Mesendoderm (in vitro differentiated cells): ENCODE results near the gene HAUS2. TPM values are rescaled to one million over a fixed set of nuclear protein-coding genes. Genes with fewer than 3 reads are reported as not detected.

ENCODE experiments used
- DNase-seq: peaks from one replicate; pipeline ENCODE4 v3.0.0; 2013
- H2AK5ac ChIP-seq: 2 replicates; pipeline ENCODE4 v1.6.1; 2013; ENCODE audit warnings: low read length, inconsistent platforms
- H2BK120ac ChIP-seq: 2 replicates; pipeline ENCODE4 v1.6.1; 2013; ENCODE audit warnings: low read depth, mild to moderate bottlenecking, low read length, moderate library complexity, mixed read lengths
- H2BK15ac ChIP-seq: replicated peaks from 2 replicates; pipeline ENCODE4 v1.6.1; 2013; ENCODE audit warnings: low read depth, mild to moderate bottlenecking, moderate library complexity
- H2BK5ac ChIP-seq: 2 replicates; pipeline ENCODE4 v1.6.1; 2013; ENCODE audit warnings: low read length, inconsistent platforms
- H3K18ac ChIP-seq: 2 replicates; pipeline ENCODE4 v1.6.1; 2013; ENCODE audit warnings: mild to moderate bottlenecking, low read length, mixed read lengths
- H3K23ac ChIP-seq: one replicate; pipeline ENCODE4 v1.6.1; 2013; ENCODE audit warnings: low read length
- H3K27ac ChIP-seq: 2 replicates; pipeline ENCODE4 v1.5.1; 2013; ENCODE audit warnings: low read depth, mild to moderate bottlenecking, inconsistent platforms, low read length, moderate library complexity
- H3K27me3 ChIP-seq: 2 replicates; pipeline ENCODE4 v1.6.1; 2013; ENCODE audit warnings: low read length, control low read depth, mild to moderate bottlenecking, inconsistent platforms; ENCODE audit not compliant: insufficient read depth, poor library complexity
- H3K36me3 ChIP-seq: 2 replicates; pipeline ENCODE4 v1.6.1; 2013; ENCODE audit warnings: low read length, inconsistent platforms; ENCODE audit not compliant: control insufficient read depth, insufficient read depth
- H3K4ac ChIP-seq: one replicate; pipeline ENCODE4 v1.6.1; 2013; ENCODE audit warnings: low read depth, mild to moderate bottlenecking, low read length, moderate library complexity
- H3K4me1 ChIP-seq: 2 replicates; pipeline ENCODE4 v1.6.1; 2013; ENCODE audit warnings: low read depth, low read length, inconsistent platforms; ENCODE audit not compliant: control insufficient read depth
- H3K4me2 ChIP-seq: 2 replicates; pipeline ENCODE4 v1.6.1; 2013; ENCODE audit warnings: low read length
- H3K4me3 ChIP-seq: 2 replicates; pipeline ENCODE4 v1.5.1; 2013; ENCODE audit warnings: mild to moderate bottlenecking, low read length
- H3K56ac ChIP-seq: one replicate; pipeline ENCODE4 v1.6.1; 2013; ENCODE audit warnings: low read length
- H3K79me1 ChIP-seq: 2 replicates; pipeline ENCODE4 v1.6.1; 2013; ENCODE audit warnings: low read length, inconsistent platforms
- H3K79me2 ChIP-seq: 2 replicates; pipeline ENCODE4 v1.6.1; 2013; ENCODE audit warnings: mild to moderate bottlenecking, low read length; ENCODE audit not compliant: control insufficient read depth, insufficient read depth
- H3K9ac ChIP-seq: 2 replicates; pipeline ENCODE4 v1.6.1; 2013; ENCODE audit warnings: low read length, inconsistent platforms
- H4K5ac ChIP-seq: one replicate; pipeline ENCODE4 v1.6.1; 2013; ENCODE audit warnings: low read length
- H4K8ac ChIP-seq: one replicate; pipeline ENCODE4 v1.6.1; 2013; ENCODE audit warnings: low read depth, mild to moderate bottlenecking, control low read depth, low read length, moderate library complexity
- WGBS: extraction: QIAGEN DNeasy Blood & Tissue Kit; methylation state at CpG from one replicate; pipeline ENCODE4 v1.1.7; 2013; ENCODE audit warnings: low lambda C conversion rate, missing lambda C conversion rate; ENCODE audit not compliant: insufficient coverage; ENCODE audit errors: extremely low coverage; 5-methylcytosine and 5-hydroxymethylcytosine counted together
- polyA plus RNA-seq, 2 experiments: library from polyadenylated mRNA; stranded (reverse); fragments of 200-250 nt; gene quantifications; one replicate each; pipeline ENCODE4 v1.2.3, GENCODE V29; 2013

The HAUS2 gene
- 22.2 TPM for polyA plus RNA-seq (2013, experiment 1 of 2)
- polyA plus RNA-seq (2013, experiment 2 of 2): 20.1 TPM

- H3K79me2 ChIP-seq: peaks cover 22% of the 10 kb centered on the region
- H2BK5ac ChIP-seq: peak within 1 kb of the TSS; percentile 67
- peak within 1 kb of the TSS; percentile 99 for H3K9ac ChIP-seq
- no peak within 1 kb of the TSS for H3K4ac ChIP-seq
- peak within 1 kb of the TSS; percentile 34 for H3K18ac ChIP-seq
- peak within 1 kb of the TSS; percentile 88 for H3K4me2 ChIP-seq
- H2AK5ac ChIP-seq: no peak within 1 kb of the TSS
- no peak within 1 kb of the TSS for H2BK120ac ChIP-seq
- peak; percentile 93 for DNase-seq
- no peak within 1 kb of the TSS for H4K8ac ChIP-seq
- H3K27ac ChIP-seq: peak within 1 kb of the TSS; percentile 20
- no peak within 1 kb of the TSS for H4K5ac ChIP-seq
- peak within 1 kb of the TSS; percentile 100 for H3K4me3 ChIP-seq
- no peaks in the 10 kb centered on the region for H3K27me3 ChIP-seq
- H3K79me1 ChIP-seq: peaks cover 13% of the 10 kb centered on the region
- peaks cover 5% of the 10 kb centered on the region for H3K4me1 ChIP-seq
- H3K36me3 ChIP-seq: no peaks in the 10 kb centered on the region
- peak within 1 kb of the TSS; percentile 99 for H3K56ac ChIP-seq
- no peak within 1 kb of the TSS for H2BK15ac ChIP-seq
- WGBS: no CpG with 5 or more reads among the region's 71 CpGs
- no peak within 1 kb of the TSS for H3K23ac ChIP-seq
Measured at GRCh38 chr15:42548249-42549031, at the start of gene HAUS2, which contains the start of gene LRRC57. TSS of gene HAUS2 (plus strand) at chr15:42548838. CDS start at chr15:42548873, 35 bp downstream. TSS of gene LRRC57 (minus strand) at chr15:42548793. CDS start at chr15:42548434, 359 bp downstream.

- H3K27ac ChIP-seq: no peak overlapping the region
- H2BK120ac ChIP-seq: no peak overlapping the region
- no peak overlapping the region for H3K4me3 ChIP-seq
- no peak overlapping the region for H4K5ac ChIP-seq
- no CpG with 5 or more reads among the region's 12 CpGs for WGBS
- no peak overlapping the region for H2BK15ac ChIP-seq
- peaks cover 6% of the 10 kb centered on the region for H3K79me2 ChIP-seq
- no peaks in the 10 kb centered on the region for H3K27me3 ChIP-seq
- H3K36me3 ChIP-seq: no peaks in the 10 kb centered on the region
- H3K4me1 ChIP-seq: no peaks in the 10 kb centered on the region
- H3K4me2 ChIP-seq: no peak overlapping the region
- no peak overlapping the region for H3K4ac ChIP-seq
- no peak overlapping the region for H4K8ac ChIP-seq
- no peak overlapping the region for H3K18ac ChIP-seq
- H3K79me1 ChIP-seq: peaks cover 6% of the 10 kb centered on the region
- no peak overlapping the region for H3K9ac ChIP-seq
- DNase-seq: no peak
- no peak overlapping the region for H3K56ac ChIP-seq
- H2BK5ac ChIP-seq: no peak overlapping the region
- no peak overlapping the region for H2AK5ac ChIP-seq
- no peak overlapping the region for H3K23ac ChIP-seq
Measured at GRCh38 chr15:42499858-42500609, 48.6 kb upstream of the HAUS2 start.

GRCh38 chr15:42502477-42502876 lies 46.2 kb upstream of the HAUS2 start:
- no CpG with 5 or more reads among the region's 4 CpGs for WGBS

GRCh38 chr15:42503825-42504224 lies 44.8 kb upstream of the HAUS2 start:
- peaks cover 9% of the 10 kb centered on the region for H3K79me1 ChIP-seq
- WGBS: 100% methylated on average over 1 of the region's 1 CpG
- H3K56ac ChIP-seq: no peak overlapping the region
- no peak overlapping the region for H3K9ac ChIP-seq
- no peak overlapping the region for H2BK120ac ChIP-seq
- no peak overlapping the region for H2BK15ac ChIP-seq
- no peaks in the 10 kb centered on the region for H3K36me3 ChIP-seq
- no peak overlapping the region for H3K4me3 ChIP-seq
- no peak overlapping the region for H3K18ac ChIP-seq
- H3K4ac ChIP-seq: no peak overlapping the region
- H4K5ac ChIP-seq: no peak overlapping the region
- no peak overlapping the region for H2AK5ac ChIP-seq
- peaks cover 3% of the 10 kb centered on the region for H3K79me2 ChIP-seq
- no peaks in the 10 kb centered on the region for H3K4me1 ChIP-seq
- no peak overlapping the region for H4K8ac ChIP-seq
- DNase-seq: no peak
- H3K23ac ChIP-seq: no peak overlapping the region
- no peak overlapping the region for H3K4me2 ChIP-seq
- no peaks in the 10 kb centered on the region for H3K27me3 ChIP-seq
- no peak overlapping the region for H3K27ac ChIP-seq
- H2BK5ac ChIP-seq: no peak overlapping the region

More at GRCh38 chr15:42502477-42502876, 46.2 kb upstream of the HAUS2 start:
- Histone ChIP-seq H4K5ac (no peak overlapping the region), H3K27me3 (no peaks in the 10 kb centered on the region), H3K4me1 (no peaks in the 10 kb centered on the region), H3K9ac (no peak overlapping the region), H3K23ac (no peak overlapping the region), H3K4me2 (no peak overlapping the region), H3K4ac (no peak overlapping the region), H4K8ac (no peak overlapping the region), H2BK15ac (no peak overlapping the region), H3K79me2 (peaks cover 2% of the 10 kb centered on the region), H2AK5ac (no peak overlapping the region), H3K18ac (no peak overlapping the region), H3K56ac (no peak overlapping the region), H3K36me3 (no peaks in the 10 kb centered on the region), H3K4me3 (no peak overlapping the region), H3K27ac (no peak overlapping the region), H2BK5ac (no peak overlapping the region), H3K79me1 (peaks cover 5% of the 10 kb centered on the region), H2BK120ac (no peak overlapping the region)
- DNase-seq: no peak

GRCh38 chr15:42504631-42505030 lies 44.0 kb upstream of the HAUS2 start:
- H3K79me1 ChIP-seq: peaks cover 10% of the 10 kb centered on the region
- H2AK5ac ChIP-seq: no peak overlapping the region
- no peaks in the 10 kb centered on the region for H3K4me1 ChIP-seq
- H2BK5ac ChIP-seq: no peak overlapping the region
- H3K4me2 ChIP-seq: no peak overlapping the region
- no peaks in the 10 kb centered on the region for H3K36me3 ChIP-seq
- H4K8ac ChIP-seq: no peak overlapping the region
- no peak for DNase-seq
- no peak overlapping the region for H2BK15ac ChIP-seq
- no peak overlapping the region for H3K27ac ChIP-seq
- peaks cover 4% of the 10 kb centered on the region for H3K79me2 ChIP-seq
- H2BK120ac ChIP-seq: no peak overlapping the region
- H3K4me3 ChIP-seq: no peak overlapping the region
- no peaks in the 10 kb centered on the region for H3K27me3 ChIP-seq
- no peak overlapping the region for H3K18ac ChIP-seq
- H3K23ac ChIP-seq: no peak overlapping the region
- no peak overlapping the region for H3K9ac ChIP-seq
- no peak overlapping the region for H3K56ac ChIP-seq
- no CpG with 5 or more reads among the region's 3 CpGs for WGBS
- no peak overlapping the region for H3K4ac ChIP-seq
- H4K5ac ChIP-seq: no peak overlapping the region
